H7 (cell line): ENCODE data around the gene OR5AS1. TPM values are rescaled to one million over a fixed set of nuclear protein-coding genes. Genes with fewer than 3 reads are reported as not detected.
"Not testable (repeated sequence)": the region's sequence is repeated elsewhere in the genome, so short reads cannot be mapped to it uniquely, and the experiment has no call there.

Experiments used
- DNase-seq: peaks from one replicate; pipeline ENCODE4 v3.0.0; 2012
- H3K27me3 ChIP-seq: 2 replicates; pipeline ENCODE4 v1.6.0; 2011; ENCODE audit warnings: mild to moderate bottlenecking, low read length; ENCODE audit not compliant: control insufficient read depth, insufficient read depth
- H3K36me3 ChIP-seq: replicated peaks from 2 replicates; pipeline ENCODE4 v1.5.1; 2011; ENCODE audit warnings: low read length; ENCODE audit not compliant: control insufficient read depth, insufficient read depth
- H3K4me3 ChIP-seq: 2 replicates; pipeline ENCODE4 v1.5.1; 2011; ENCODE audit warnings: low read depth, mild to moderate bottlenecking, control low read depth, low read length, moderate library complexity; ENCODE audit not compliant: insufficient read depth
- total RNA-seq: library from RNA; depleted of rRNA; stranded (reverse); fragments of >200 nt; shearing (Covaris generic); gene quantifications from 2 replicates; pipeline ENCODE4 v1.2.3, GENCODE V29; 2014; rRNA removed

Gene OR5AS1
- total RNA-seq = not detected in 2 replicates

DNA sequence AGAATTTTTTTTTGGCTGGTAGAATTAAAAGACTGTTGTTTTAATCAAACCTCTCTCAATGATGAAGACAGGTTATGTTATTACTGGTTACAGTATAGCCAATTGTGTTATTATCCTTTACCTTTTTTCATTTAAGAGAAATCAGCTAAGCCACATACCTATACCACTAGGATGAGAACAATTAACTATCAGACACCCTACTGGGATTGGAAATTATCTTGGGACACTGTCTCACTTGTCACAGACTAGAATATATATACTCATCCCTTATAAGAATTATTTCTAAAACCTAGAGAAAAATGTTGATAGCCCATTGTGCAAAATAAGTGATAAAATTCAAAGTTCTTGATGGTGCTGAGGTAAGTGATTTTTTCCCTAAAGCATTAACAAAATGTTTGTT is at the start of gene OR5AS1:
Gene OR5AS1, plus strand, starts transcription at position 301 of the 400 bp plus-strand sequence. CDS start 2,765 bp downstream, outside the sequence.
- Histone ChIP-seq H3K36me3 (no peaks in the 10 kb centered on the region), H3K27me3 (no peaks in the 10 kb centered on the region), H3K4me3 (no peak within 1 kb of the TSS)
- DNase-seq = no peak

DNA sequence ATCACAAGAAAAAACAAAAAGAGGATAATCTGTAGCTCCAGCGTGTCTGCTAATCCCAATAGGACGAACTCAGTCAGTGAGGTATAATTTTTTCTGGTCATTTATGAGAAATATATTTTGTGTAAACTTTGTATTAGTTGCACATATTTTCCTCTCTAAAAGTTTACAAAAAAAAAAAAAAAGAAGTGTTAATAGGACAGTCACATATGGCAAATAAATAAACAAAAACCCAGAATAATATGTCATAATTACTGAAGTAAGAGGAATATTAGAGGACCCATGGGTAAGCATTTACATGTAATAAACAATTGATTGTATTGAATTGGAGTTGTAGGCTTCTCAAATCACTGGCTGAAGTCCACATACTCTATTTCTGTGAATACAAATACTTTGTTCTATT is 32.9 kb upstream of the OR5AS1 start, which contains the start of gene OR5F1:
Gene OR5F1, minus strand, starts transcription at position 101 of the 400 bp plus-strand sequence. Its CDS starts 0 bp downstream, at position 101.
- no peak for DNase-seq
- no peaks in the 10 kb centered on the region for H3K36me3 ChIP-seq
- H3K4me3 ChIP-seq = no peak within 1 kb of the TSS
- no peaks in the 10 kb centered on the region for H3K27me3 ChIP-seq

DNA sequence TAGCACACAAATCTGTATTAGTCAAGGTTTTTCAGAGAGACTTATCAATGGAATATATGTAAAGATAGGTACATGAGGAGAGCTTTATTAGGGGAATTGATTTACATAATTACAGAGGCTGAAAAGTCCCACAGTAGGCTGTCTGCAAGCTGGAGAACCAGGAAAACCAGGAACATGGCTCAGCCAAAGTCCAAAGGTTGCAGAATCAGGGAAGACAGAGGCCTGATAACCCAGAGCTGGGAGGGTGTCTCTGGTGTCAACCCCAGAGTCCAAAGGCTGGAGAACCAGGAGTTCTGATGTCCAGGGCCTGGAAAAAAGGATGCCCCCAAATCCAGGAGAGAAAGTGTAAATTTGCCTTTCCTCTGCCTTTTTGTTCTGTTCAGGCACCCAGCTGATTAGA is 16.7 kb upstream of the OR5AS1 start:
- H3K4me3 ChIP-seq = no peak overlapping the region
- no peaks in the 10 kb centered on the region for H3K27me3 ChIP-seq
- no peaks in the 10 kb centered on the region for H3K36me3 ChIP-seq
- no peak for DNase-seq

DNA sequence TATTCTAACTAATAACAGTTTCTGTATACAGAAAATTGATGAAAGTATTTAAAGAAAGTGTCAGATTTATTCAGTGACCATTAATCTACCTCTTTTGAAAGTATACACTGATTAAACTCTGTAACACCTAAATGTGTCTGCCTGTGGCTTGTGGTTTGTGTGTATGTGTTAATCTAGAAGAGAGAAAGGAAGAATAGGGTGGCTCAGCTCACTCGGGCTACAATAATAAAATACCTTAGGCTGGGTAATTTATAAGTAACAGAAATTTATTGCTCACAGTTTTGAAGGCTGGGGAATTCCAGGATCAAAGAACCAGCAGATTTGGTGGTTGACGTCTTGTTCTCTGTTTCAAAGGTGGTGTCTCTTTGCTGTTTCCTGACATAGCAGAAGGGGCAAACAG is 13.6 kb upstream of the OR5AS1 start:
- H3K36me3 ChIP-seq = no peaks in the 10 kb centered on the region
- DNase-seq = no peak
- H3K27me3 ChIP-seq = no peaks in the 10 kb centered on the region
- H3K4me3 ChIP-seq = no peak overlapping the region

DNA sequence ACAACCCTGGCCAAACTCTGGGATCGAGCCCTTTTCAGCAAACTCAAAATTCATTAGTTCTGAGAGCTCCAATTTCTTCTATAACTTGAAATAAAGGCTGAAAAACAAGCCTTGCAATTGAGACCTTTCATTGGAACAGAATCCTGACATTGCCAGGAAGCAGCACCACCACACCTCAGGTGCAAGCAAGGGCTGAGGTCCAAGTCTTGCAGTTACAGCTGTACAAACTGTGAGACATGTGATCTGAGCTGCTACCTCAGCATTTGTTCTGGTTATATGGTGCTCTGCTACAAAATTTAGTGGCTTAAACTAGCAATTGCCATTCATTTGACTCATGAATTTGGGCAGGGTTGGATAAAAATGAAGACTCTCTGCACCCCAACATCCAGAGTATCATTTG is 18.1 kb downstream of the OR5AS1 start:
- no peak for DNase-seq
- Histone ChIP-seq H3K36me3 (no peaks in the 10 kb centered on the region), H3K27me3 (no peaks in the 10 kb centered on the region), H3K4me3 (no peak overlapping the region)

DNA sequence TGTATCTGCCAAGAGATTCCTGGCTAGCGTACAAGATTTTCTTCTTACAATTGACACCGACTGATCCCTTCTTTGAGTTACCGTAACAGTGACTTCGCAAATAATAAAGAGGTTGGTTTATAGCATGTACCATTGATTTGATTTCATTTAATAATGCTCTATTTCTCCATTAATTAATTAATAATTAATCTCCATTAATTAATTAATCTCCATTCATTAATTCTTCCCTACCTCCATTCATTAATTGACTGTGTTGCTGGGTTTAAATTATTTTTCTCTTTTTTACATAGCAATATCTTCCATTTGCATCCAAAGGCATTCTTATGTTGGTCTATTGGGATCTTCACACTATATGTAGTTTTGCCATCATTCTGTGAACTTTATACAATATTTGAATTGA is 21.0 kb downstream of the OR5AS1 start:
- Histone ChIP-seq H3K36me3 (no peaks in the 10 kb centered on the region), H3K27me3 (no peaks in the 10 kb centered on the region), H3K4me3 (no peak overlapping the region)
- DNase-seq = no peak

DNA sequence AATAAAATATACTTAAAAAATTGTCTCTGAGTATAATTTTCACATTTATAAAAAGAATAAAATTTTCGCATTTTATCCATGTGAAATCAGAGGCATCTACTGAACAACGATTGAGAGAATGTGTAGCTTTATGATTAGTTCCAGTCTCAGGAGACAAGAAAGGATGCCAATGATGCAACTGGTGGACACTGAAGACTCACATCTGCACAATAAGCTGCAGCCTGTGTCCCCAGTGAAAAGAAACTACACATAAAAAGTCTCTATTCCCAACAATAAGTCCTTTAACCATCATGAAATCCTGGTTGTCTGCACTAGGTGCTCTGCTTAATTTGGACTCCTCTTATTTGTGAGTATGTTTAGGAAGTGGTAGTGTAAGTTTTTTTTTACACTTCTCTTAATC is 22.0 kb downstream of the OR5AS1 start:
- DNase-seq = no peak
- Histone ChIP-seq H3K36me3 (no peaks in the 10 kb centered on the region), H3K27me3 (no peaks in the 10 kb centered on the region), H3K4me3 (no peak overlapping the region)

DNA sequence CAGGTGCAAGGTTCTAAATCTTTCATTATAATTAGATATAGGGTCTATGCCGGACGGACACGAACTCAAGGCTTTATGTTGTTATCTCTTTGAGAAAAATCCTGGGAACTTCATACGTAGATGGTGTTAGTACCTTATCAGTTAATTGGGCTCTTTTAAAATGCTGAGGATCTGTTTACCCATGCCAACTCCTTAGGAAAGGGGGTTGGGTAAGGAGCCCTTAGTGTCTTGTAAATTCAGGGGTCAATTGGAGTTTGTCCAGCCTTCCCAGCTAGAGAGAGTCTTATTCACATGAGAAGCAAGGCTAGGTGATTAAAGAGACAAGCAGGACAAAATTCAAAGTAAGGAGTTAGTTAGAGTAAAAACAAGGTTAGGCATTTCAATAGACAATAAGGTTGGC is 28.9 kb downstream of the OR5AS1 start:
- not testable (repeated sequence) for DNase-seq, H3K36me3 ChIP-seq, H3K4me3 ChIP-seq, H3K27me3 ChIP-seq

DNA sequence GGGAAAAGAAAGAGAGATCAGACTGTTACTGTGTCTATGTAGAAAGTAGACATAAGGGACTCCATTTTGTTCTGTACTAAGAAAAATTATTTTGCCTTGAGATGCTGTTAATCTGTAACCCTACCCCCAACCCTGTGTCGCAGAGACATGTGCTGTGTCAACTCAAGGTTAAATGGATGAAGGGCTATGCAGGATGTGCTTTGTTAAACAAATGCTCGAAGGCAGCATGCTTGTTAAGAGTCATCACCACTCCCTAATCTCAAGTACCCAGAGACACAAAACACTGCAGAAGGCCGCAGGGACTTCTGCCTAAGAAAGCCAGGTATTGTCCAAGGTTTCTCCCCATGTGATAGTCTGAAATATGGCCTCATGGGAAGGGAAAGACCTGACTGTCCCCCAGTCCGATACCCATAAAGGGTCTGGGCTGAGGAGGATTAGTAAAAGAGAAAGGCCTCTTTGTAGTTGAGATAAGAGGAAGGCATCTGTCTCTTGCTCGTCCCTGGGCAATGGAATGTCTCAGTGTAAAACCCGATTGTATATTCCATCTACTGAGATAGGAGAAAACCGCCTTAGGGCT is 30.3 kb downstream of the OR5AS1 start:
- not testable (repeated sequence) for H3K4me3 ChIP-seq, H3K27me3 ChIP-seq, H3K36me3 ChIP-seq, DNase-seq

DNA sequence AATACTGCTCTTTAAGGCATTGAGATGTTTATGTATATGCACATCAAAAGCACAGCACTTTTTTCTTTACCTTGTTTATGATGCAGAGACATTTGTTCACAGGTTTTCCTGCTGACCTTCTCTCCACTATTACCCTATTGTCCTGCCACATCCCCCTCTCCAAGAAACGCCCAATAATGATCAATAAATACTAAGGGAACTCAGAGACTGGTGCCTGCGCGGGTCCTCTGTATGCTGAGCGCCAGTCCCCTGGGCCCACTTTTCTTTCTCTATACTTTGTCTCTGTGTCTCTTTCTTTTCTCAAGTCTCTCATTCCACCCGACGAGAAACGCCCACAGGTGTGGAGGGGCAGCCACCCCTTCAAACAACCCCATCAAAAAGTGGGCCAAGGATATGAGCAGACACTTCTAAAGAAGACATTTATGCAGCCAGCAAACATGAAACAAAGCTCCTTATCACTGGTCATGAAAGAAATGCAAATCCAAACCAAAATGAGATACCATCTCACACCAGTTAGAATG is 30.9 kb downstream of the OR5AS1 start:
- not testable (repeated sequence) for H3K4me3 ChIP-seq, H3K27me3 ChIP-seq, H3K36me3 ChIP-seq, DNase-seq

DNA sequence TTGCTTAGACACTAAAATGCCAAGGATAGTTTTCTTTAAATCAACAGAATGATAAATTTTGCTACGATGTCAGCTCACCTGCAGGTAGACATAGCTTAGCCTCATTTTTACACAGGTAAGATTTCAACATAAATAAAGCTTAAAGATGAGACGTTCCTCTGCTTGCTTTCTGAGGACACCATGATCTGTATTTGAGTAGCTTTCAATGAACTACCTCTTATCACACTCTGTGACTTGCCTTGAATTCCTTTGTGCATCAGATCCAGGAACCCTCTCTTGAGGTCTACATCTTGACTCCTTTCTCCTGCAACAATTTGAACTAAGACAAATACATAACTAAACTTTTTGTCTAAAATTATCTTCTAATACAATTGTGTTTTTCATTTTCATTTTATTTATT is 39.5 kb downstream of the OR5AS1 start:
- no peak for DNase-seq
- H3K27me3 ChIP-seq = no peaks in the 10 kb centered on the region
- no peaks in the 10 kb centered on the region for H3K36me3 ChIP-seq
- no peak overlapping the region for H3K4me3 ChIP-seq

Other genes starting within 250 kb of the OR5AS1 start
- not detected in 2 replicates for gene OR5D14, start 232.1 kb upstream of the OR5AS1 start, total RNA-seq
- gene OR5L1, start 216.3 kb upstream of the OR5AS1 start, total RNA-seq = not detected in 2 replicates
- gene OR5D18, start 208.0 kb upstream of the OR5AS1 start, total RNA-seq = not detected in 2 replicates
- not detected in 2 replicates for gene OR5L2, start 200.4 kb upstream of the OR5AS1 start, total RNA-seq
- not detected in 2 replicates for gene OR5D16, start 188.9 kb upstream of the OR5AS1 start, total RNA-seq
- gene TRIM51, start 144.4 kb upstream of the OR5AS1 start, total RNA-seq = not detected in 2 replicates
- not detected in 2 replicates for gene OR5W2, start 113.1 kb upstream of the OR5AS1 start, total RNA-seq
- not detected in 2 replicates for gene OR5I1, start 91.3 kb upstream of the OR5AS1 start, total RNA-seq
- not detected in 2 replicates for gene OR10AG1, start 57.7 kb upstream of the OR5AS1 start, total RNA-seq
- gene OR5F1, start 33.0 kb upstream of the OR5AS1 start, total RNA-seq = not detected in 2 replicates
- gene OR8I2, start 65.7 kb downstream of the OR5AS1 start, total RNA-seq = not detected in 2 replicates
- not detected in 2 replicates for gene OR8H2, start 76.0 kb downstream of the OR5AS1 start, total RNA-seq
- not detected in 2 replicates for gene OR8H3, start 94.7 kb downstream of the OR5AS1 start, total RNA-seq
- not detected in 2 replicates for gene OR8J3, start 112.5 kb downstream of the OR5AS1 start, total RNA-seq
- gene OR8K5, start 132.7 kb downstream of the OR5AS1 start, total RNA-seq = not detected in 2 replicates
- not detected in 2 replicates for gene OR5J2, start 149.0 kb downstream of the OR5AS1 start, total RNA-seq
- gene OR5T2, start 206.6 kb downstream of the OR5AS1 start, total RNA-seq = not detected in 2 replicates
- not detected in 2 replicates for gene OR5T3, start 224.6 kb downstream of the OR5AS1 start, total RNA-seq
- gene OR5T1, start 246.5 kb downstream of the OR5AS1 start, total RNA-seq = not detected in 2 replicates